HG03097 (cell line): ENCODE measurements around the gene KIF1B.

Source experiments
- ATAC-seq: cut with Tn5 transposase; IDR thresholded peaks from one replicate; pipeline ENCODE4 v1.9.1; 2021; ENCODE audit not compliant: unreplicated experiment, low FRiP score

The KIF1B gene, protein sequence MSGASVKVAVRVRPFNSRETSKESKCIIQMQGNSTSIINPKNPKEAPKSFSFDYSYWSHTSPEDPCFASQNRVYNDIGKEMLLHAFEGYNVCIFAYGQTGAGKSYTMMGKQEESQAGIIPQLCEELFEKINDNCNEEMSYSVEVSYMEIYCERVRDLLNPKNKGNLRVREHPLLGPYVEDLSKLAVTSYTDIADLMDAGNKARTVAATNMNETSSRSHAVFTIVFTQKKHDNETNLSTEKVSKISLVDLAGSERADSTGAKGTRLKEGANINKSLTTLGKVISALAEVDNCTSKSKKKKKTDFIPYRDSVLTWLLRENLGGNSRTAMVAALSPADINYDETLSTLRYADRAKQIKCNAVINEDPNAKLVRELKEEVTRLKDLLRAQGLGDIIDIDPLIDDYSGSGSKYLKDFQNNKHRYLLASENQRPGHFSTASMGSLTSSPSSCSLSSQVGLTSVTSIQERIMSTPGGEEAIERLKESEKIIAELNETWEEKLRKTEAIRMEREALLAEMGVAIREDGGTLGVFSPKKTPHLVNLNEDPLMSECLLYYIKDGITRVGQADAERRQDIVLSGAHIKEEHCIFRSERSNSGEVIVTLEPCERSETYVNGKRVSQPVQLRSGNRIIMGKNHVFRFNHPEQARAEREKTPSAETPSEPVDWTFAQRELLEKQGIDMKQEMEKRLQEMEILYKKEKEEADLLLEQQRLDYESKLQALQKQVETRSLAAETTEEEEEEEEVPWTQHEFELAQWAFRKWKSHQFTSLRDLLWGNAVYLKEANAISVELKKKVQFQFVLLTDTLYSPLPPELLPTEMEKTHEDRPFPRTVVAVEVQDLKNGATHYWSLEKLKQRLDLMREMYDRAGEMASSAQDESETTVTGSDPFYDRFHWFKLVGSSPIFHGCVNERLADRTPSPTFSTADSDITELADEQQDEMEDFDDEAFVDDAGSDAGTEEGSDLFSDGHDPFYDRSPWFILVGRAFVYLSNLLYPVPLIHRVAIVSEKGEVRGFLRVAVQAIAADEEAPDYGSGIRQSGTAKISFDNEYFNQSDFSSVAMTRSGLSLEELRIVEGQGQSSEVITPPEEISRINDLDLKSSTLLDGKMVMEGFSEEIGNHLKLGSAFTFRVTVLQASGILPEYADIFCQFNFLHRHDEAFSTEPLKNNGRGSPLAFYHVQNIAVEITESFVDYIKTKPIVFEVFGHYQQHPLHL (N-terminal part only)

DNA sequence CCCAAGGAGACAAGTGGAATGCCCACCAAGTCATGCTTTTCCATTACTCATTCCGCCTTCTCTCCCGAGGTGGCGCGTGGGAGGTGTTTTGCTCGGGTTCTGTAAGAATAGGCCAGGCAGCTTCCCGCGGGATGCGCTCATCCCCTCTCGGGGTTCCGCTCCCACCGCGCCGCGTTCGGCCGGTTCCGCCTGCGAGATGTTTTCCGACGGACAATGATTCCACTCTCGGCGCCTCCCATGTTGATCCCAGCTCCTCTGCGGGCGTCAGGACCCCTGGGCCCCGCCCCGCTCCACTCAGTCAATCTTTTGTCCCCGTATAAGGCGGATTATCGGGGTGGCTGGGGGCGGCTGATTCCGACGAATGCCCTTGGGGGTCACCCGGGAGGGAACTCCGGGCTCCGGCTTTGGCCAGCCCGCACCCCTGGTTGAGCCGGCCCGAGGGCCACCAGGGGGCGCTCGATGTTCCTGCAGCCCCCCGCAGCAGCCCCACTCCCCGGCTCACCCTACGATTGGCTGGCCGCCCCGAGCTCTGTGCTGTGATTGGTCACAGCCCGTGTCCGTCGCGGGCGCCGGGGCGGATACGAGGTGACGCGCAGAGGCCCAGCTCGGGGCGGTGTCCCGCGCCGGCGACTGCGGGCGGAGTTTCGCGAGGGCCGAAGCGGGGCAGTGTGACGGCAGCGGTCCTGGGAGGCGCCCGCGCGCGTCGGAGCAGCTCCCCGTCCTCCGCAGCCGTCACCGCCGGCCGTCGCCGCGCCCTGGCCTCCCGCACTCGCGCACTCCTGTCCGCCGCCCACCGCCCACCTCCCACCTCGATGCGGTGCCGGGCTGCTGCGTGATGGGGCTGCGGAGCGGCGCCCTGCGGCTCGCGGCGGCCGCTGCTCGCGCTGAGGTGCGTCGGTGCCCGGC lies at the start of gene KIF1B:
Gene KIF1B, plus strand, starts transcription at position 666 of the 906 bp plus-strand sequence. CDS start 21,759 bp downstream, outside the sequence.
- peak; percentile 96 for ATAC-seq

DNA sequence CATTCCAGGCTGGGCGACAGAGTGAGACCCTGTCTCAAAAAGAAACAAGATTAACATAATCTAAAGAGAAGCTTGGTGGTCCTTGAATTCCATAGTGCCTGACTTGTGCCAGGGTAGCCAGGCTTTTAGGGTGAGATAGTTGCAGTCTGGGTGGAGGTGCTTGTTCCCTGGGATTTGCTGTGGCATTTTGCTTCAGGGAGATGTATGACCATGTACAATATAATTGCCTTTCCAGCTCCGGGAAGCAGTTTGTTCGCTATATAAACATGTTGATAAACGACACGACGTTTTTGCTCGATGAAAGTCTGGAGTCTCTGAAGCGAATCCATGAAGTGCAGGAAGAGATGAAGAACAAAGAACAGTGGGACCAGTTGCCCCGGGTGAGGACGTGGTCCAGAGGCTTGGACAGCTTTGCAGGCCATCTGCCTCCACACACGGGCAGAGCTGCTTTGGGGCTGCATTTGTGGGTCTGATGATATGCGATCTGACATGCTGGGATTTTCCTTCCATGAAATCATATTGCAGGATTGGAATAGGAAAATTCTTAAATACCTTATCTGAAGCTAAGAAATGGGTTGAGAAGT lies 49.4 kb upstream of the KIF1B start:
- ATAC-seq = no peak

DNA sequence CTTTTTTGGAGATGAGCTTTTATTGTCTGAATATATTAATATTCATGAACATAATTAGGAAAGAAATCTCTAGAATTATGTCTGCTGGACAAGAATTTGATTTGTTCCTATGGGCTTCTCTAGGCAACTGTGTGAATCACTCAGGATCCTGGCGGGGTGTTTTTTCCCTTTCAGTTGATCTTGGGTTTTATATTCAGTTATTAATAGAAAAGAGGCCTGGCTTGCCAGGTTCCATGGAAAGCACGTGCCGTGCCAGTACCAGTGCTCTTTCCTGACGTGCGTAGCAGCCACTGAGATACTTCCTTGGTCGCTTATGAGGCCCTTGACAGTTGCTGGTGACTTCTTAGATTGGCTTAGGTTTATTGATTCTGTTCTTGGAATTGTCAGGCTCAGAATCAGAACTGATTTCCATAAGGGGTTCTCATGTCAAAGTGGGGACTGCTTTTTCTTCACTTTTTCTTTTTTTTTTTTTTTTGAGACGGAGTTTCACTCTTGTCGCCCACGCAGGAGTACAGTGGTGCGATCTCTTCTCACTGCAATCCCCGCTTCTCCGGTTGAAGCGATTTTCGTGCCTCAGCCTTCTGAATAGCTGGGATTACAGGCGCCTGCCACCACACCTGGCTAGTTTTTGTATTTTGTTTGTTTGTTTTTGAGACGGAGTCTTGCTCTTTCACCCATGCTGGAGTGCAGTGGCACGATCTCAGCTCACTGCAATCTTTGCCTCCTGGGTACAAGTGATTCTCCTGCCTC lies 48.7 kb upstream of the KIF1B start:
- ATAC-seq = no peak

DNA sequence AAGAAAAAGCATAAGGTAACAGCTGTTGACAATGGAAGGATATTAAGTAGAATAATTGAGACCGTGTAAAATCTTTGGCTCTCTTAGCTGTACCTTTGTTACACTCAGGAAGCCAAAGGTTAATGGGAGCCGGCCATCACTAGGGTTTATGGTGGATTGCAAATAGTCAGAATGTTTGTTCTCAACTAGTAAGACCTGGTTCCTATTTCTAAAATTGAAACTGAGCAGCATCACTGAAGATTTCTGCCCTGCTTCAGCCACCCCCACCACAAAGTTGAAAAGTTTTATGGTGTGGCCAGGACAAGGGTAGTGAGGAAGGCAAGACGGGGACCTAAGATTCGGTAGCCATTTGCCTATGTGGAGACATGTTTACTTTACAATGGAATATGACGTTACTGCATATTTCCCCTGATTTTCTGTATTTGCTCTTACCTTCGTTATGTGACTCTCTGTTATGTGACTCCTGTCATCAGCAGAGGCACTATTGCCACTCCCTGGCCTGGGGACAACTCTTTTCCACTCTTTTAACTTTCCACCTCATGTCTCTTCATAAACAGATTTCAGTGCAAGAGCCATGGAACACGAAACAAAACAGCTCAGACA lies 41.4 kb upstream of the KIF1B start:
- no peak for ATAC-seq

DNA sequence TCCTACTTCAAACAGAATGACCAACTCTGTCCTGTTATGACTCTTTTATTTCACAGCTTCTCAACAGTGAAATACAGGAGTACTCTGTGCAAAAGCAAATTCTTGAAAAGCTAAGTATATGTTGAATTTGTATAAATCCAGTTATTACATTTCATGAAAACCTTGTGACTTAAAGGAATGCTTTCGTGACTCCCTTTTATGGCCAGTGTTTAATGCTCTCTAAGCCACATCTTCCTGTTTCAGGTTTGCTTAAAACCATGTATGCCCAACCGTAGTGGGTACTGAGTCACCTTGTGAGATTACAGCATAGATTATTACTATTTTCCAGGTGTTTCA lies 40.2 kb upstream of the KIF1B start:
- ATAC-seq = no peak

DNA sequence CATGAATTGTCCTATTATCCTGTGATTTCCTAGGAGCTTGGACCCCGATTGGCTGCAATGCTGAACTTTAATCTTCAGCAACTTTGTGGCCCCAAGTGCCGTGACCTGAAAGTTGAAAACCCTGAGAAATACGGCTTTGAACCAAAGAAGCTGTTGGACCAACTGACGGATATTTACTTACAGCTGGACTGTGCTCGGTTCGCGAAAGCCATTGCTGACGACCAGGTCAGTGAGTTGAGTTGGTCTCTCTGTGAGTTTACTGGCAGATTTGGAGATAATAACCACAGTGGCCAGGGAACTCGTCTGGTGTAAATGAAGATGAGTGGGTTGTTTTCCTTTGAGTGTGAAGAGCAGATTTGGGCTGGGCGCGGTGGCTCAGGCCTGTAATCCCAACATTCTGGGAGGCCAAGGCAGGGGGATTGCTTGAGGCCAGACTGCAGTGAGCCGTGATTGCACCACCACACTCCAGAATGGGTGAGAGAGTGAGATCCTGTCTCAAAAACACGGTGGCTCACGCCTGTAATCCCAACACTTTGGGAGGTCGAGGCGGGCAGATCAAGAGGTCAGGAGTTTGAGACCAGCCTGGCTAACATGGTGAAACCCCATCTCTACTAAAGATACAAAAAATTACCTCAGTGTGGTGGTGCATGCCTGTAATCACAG lies 39.1 kb upstream of the KIF1B start:
- ATAC-seq = no peak

DNA sequence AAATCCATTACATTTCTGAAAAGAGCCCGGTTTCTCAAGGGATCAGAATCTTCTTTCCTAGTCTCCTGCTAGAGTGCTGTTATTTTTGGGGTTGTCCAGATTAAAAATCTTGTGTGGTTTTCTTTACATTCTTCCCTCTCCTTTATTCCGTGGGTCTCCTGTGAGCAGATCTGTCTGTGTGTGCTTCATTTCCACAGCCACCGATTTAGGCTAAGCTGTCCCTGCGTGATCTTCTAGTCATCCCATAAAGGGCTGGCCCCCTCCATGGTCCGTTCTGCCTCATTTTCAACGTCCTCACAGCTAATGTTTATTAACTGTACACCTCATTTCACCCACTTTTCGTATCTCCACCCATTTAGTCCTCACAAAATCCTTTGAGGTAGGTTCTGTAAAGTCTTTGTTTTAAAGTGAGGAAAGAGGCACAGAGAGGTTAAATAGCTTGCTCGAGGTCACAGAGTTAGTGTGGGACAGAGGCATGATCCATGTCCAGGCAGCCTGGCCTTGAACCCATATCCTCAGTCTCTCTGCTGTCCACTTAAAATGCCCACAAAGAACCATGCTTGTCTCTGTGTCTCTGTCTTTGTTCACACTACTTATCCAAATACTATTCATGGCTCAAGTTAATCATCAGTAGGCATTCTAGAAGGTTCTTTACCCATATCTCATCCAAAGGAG lies 38.2 kb upstream of the KIF1B start:
- no peak for ATAC-seq

DNA sequence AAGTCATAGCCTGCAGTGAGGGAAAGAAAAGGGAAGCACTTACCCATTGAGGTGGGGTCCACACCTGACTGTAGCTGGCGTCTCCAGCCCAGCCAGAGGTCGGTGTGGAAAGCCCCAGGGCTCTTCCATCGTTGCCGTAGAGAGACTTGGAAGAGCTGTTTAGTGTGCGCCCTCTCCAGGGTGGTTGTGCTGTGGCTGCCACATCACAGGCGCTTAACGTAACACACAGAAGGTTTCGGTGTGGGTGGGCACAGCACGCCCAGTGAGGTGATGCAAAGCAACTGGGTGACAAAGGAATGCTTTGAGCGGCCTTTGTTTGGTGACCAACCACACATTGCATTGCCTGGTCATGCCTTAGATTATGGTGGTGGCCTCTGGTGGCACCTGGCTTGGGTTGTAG lies 36.8 kb upstream of the KIF1B start:
- no peak for ATAC-seq

DNA sequence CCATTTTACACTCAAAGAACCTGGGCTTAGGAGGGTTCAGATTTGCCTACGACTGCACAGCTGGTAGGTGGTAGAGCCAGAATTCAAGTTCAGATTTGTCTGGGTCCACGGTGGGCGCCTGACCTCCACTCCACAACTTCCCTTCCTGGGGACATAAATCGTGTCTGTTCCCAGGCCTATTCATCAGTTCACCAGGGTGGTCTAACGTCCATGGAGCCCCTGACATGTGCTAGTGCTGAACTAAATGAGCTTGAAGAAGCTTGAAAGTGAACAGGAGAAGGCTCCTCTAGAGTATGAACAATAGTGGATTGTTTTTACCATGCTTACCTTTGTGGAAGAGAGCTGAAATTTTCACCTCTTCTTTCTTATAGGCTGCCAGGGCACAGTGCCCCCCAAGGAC lies 32.5 kb upstream of the KIF1B start:
- ATAC-seq = no peak

DNA sequence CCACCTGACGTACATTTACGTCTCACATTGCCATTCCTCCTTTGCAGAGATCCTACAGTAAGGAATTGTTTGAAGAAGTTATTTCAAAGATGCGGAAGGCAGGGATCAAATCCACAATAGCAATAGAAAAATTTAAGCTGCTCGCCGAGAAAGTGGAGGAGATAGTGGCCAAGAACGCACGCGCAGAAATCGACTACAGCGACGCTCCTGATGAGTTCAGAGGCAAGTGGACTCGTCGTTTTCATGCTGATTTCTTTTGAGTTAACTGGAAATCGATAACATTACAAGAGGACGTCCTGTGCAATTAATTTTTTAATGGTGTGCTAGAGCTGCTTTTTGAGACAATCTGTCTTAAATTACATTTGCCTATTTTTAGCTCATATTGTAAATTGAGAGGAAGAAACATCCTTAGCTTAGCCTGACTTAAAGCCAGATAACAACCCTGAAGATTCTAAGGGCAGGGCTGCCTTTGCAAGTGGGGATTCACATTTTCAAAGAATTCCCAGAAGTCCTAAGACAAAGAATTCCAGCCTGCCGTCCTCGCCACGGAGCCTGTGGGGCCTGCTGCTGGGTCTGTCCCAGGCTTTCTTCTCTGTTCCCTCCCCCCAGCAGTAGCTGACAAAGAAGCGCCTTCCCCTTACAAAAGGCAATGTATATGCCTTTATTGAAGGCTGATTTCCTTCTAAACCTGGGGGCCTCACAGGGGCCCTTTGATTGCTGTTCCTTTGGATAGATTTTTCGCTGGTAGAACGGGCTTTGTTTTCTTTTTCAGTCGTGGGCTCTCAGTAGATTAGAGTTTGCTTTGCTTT lies 31.6 kb upstream of the KIF1B start:
- ATAC-seq = no peak

DNA sequence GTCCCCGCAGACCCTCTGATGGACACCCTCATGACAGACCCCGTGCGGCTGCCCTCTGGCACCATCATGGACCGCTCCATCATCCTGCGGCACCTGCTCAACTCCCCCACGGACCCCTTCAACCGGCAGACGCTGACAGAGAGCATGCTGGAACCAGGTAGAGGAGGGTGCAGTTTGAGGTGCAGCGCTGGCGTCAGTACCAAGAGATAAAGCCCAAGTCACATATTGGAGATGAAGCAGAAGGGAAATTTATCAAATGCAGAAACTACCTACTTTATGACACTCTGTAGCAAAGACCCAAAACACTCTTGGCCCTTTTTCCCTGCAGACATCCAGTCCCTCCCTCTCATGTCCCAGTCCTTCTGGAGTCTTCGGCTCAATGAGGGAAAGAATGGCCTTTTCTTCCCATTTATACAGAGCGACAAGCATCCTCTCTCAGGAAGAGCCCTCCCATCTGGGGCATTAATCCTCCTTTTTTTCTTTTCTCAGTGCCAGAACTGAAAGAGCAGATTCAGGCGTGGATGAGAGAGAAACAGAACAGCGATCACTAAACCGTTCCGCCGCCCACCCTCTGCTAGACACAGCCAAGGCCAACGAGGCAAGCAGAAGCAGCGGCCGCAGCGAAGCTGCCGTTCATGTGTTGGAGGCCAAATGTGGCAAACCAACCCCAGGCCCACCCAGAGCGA lies 30.8 kb upstream of the KIF1B start:
- no peak for ATAC-seq

DNA sequence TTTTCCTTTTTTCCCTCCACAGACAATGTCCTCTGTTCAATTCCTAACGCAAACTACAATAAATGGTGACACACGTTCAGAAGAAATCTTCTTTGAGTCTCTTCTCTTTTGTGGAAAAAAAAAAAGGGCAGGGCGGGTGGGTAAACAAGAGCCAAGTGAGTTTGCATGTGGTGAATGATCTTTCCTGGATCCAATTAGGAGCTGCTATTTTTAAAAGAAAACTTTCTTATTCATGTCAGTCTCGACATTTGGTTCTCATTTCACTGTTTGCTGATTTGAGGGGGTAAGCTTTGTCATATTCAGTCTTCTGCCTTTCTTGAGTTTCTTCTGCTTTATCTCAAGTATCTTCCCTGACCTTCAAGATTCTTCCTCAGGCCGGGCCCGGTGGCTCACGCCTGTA lies 29.2 kb upstream of the KIF1B start:
- no peak for ATAC-seq

DNA sequence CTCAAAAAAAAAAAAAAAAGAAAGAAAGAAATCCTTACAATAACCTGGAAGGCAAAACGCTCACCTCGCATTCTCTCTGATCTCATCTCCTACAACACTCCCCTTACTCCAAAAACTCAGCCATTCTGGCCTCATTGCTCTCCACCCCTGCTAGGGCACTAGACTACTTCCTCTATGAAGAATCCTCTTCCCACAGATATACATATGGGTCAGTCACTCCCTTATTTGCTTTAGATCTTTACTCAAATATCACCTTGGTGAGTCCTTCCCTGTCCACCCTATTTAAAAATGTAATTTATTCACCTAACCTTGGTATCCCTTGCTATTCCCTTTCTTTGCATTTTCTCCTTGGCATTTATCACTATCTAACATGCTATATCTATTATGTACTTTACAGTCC lies 24.6 kb upstream of the KIF1B start:
- ATAC-seq = no peak

DNA sequence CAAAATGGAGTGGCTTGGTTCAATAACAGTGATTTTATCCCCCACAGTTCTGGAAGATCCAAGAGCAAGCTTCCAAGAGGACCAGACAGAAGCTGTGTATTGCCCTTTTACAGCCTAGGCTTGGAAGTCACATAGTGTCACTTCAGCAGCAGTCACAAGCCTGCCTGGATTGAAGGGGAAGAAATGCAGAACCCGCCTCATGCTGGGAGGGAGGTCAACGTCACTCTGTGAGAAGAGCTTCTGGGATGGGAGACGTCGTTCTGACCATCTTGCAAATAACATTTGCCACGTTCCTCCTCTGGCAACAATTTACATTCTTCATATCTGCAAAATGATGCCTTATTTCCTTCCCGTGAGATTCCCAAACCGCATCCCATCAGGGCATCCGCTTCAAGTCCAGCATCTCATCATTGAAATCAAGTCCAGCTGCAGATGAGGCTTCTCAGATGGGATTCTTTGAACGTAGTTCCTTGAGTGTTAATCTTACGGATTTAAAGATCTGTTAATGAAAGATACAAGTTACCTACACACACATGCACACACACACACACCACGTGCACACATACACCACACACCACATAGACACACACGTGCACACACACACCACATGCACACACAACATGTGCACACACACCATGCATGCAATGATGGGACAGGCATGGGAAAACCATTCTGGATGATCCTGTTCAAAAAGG lies 23.9 kb upstream of the KIF1B start:
- no peak for ATAC-seq

DNA sequence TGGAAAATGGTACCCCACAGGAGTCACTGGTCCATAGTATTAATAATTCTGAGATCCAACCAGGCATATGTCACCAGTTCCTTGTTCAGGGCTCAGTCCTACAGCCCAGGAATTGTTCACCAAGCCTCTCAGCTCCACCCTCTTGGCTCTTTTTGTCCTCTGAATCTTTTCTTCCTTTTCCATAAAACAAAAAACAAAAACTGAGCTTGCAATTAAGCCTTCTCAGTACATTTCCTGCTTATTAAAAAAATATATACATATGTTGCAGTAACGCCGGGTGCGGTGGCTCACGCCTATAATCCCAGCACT lies 23.4 kb upstream of the KIF1B start:
- ATAC-seq = no peak

DNA sequence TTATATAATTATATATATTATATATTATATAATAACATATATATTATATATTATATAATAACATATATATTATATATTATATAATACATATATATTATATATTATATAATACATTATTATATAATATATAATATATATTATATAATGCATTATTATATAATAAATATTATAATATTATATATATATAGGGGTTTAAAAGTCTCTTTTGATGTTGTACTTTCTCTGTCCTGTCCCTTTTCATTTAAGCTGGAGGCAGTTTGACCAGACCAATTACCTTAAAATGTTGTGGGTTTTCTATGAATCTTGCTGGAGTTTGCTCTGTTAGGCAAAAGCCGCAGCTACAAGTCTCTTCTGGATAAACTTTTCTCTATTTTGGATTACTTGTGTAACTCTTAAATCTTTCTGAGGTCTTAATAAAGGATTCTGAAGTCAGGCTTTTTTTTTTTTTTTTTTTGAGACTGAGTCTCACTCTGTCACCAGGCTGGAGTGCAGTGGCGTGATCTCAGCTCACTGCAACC lies 22.2 kb upstream of the KIF1B start:
- no peak for ATAC-seq
